Measurements from ENCODE around the gene NOG. TPM values are rescaled to one million over a fixed set of nuclear protein-coding genes. Genes with fewer than 3 reads are reported as not detected.

Gene NOG
- polyA plus RNA-seq (ENCODE audit: insufficient read length in 4 of 4), result 1 to 10 TPM in 2 of 4 donors, under 1 TPM in 2; 0.20 to 1.6 (median 1.0) TPM

- peak in 1 of 4 donors; percentile 37 for DNase-seq (ENCODE audit: low read depth in 4 of 4, low spot score in 3 of 4)
Observed at GRCh38 chr17:56593646-56594319, at the start of gene NOG. TSS of gene NOG (plus strand) at chr17:56593699. CDS start at chr17:56594224, 525 bp downstream.

GRCh38 chr17:56545106-56545505 lies 48.4 kb upstream of the NOG start:
- DNase-seq (ENCODE audit: low read depth in 4 of 4, low spot score in 3 of 4), result no peak

GRCh38 chr17:56545930-56546329 lies 47.6 kb upstream of the NOG start:
- DNase-seq (ENCODE audit: low read depth in 4 of 4, low spot score in 3 of 4), result no peak

GRCh38 chr17:56548661-56549060 lies 44.8 kb upstream of the NOG start:
- DNase-seq (ENCODE audit: low read depth in 4 of 4, low spot score in 3 of 4), result no peak

- no peak for DNase-seq (ENCODE audit: low read depth in 4 of 4, low spot score in 3 of 4)
Observed at GRCh38 chr17:56549501-56549900, 44.0 kb upstream of the NOG start.

GRCh38 chr17:56557682-56558081 lies 35.8 kb upstream of the NOG start:
- DNase-seq (ENCODE audit: low read depth in 4 of 4, low spot score in 3 of 4), result no peak

GRCh38 chr17:56558088-56558487 lies 35.4 kb upstream of the NOG start:
- no peak for DNase-seq (ENCODE audit: low read depth in 4 of 4, low spot score in 3 of 4)

- no peak for DNase-seq (ENCODE audit: low read depth in 4 of 4, low spot score in 3 of 4)
Observed at GRCh38 chr17:56570199-56570598, 23.3 kb upstream of the NOG start.

GRCh38 chr17:56571456-56571855 lies 22.0 kb upstream of the NOG start:
- DNase-seq (ENCODE audit: low read depth in 4 of 4, low spot score in 3 of 4), result no peak

- DNase-seq (ENCODE audit: low read depth in 4 of 4, low spot score in 3 of 4), result no peak
Observed at GRCh38 chr17:56577190-56577842, 16.2 kb upstream of the NOG start.

- DNase-seq (ENCODE audit: low read depth in 4 of 4, low spot score in 3 of 4), result no peak
Observed at GRCh38 chr17:56577843-56578204, 15.7 kb upstream of the NOG start.

- no peak for DNase-seq (ENCODE audit: low read depth in 4 of 4, low spot score in 3 of 4)
Observed at GRCh38 chr17:56581635-56582627, 11.6 kb upstream of the NOG start.

GRCh38 chr17:56583772-56584171 lies 9.7 kb upstream of the NOG start:
- DNase-seq (ENCODE audit: low read depth in 4 of 4, low spot score in 3 of 4), result no peak

GRCh38 chr17:56587298-56587697 lies 6.2 kb upstream of the NOG start:
- DNase-seq (ENCODE audit: low read depth in 4 of 4, low spot score in 3 of 4), result no peak

GRCh38 chr17:56592487-56593085 lies 913 bp upstream of the NOG start:
- peak in 1 of 4 donors; percentile 45 for DNase-seq (ENCODE audit: low read depth in 4 of 4, low spot score in 3 of 4)

- DNase-seq (ENCODE audit: low read depth in 4 of 4, low spot score in 3 of 4), result peak in 1 of 4 donors; percentile 43
Observed at GRCh38 chr17:56593086-56593645, 333 bp upstream of the NOG start.

- DNase-seq (ENCODE audit: low read depth in 4 of 4, low spot score in 3 of 4), result no peak
Observed at GRCh38 chr17:56594320-56595107, 1.0 kb downstream of the NOG start.

GRCh38 chr17:56595108-56595418 lies 1.6 kb downstream of the NOG start:
- no peak for DNase-seq (ENCODE audit: low read depth in 4 of 4, low spot score in 3 of 4)

GRCh38 chr17:56595831-56596690 lies 2.6 kb downstream of the NOG start:
- DNase-seq (ENCODE audit: low read depth in 4 of 4, low spot score in 3 of 4), result no peak
